T-helper 22 cell (primary cell): ENCODE measurements around the gene KANSL1.

Source experiments
- DNase-seq: peaks from one replicate; pipeline ENCODE4 v3.0.0-alpha.2; 2020; ENCODE audit warnings: low read depth

KANSL1 gene

GRCh38 chr17:46166692-46167249, 26.5 kb downstream of the KANSL1 start:
- DNase-seq: no peak

- no peak for DNase-seq
Measured at GRCh38 chr17:46163929-46164594, 29.2 kb downstream of the KANSL1 start.

- no peak for DNase-seq
Measured at GRCh38 chr17:46163316-46163715, 29.9 kb downstream of the KANSL1 start.

GRCh38 chr17:46162866-46163265, 30.4 kb downstream of the KANSL1 start:
- DNase-seq: no peak

GRCh38 chr17:46160169-46160568, 33.1 kb downstream of the KANSL1 start:
- no peak for DNase-seq

GRCh38 chr17:46159686-46160085, 33.5 kb downstream of the KANSL1 start:
- no peak for DNase-seq

GRCh38 chr17:46158323-46159296, 34.6 kb downstream of the KANSL1 start:
- DNase-seq: no peak

GRCh38 chr17:46157443-46158062, 35.7 kb downstream of the KANSL1 start:
- DNase-seq: no peak

GRCh38 chr17:46154151-46154816, 38.9 kb downstream of the KANSL1 start:
- DNase-seq: peak; percentile 4

- no peak for DNase-seq
Measured at GRCh38 chr17:46152423-46152822, 40.8 kb downstream of the KANSL1 start.

- no peak for DNase-seq
Measured at GRCh38 chr17:46151762-46152161, 41.5 kb downstream of the KANSL1 start.

- no peak for DNase-seq
Measured at GRCh38 chr17:46150216-46150963, 42.8 kb downstream of the KANSL1 start.

GRCh38 chr17:46148247-46148646, 45.0 kb downstream of the KANSL1 start:
- DNase-seq: no peak

GRCh38 chr17:46147296-46147695, 45.9 kb downstream of the KANSL1 start:
- DNase-seq: no peak

GRCh38 chr17:46144246-46144645, 49.0 kb downstream of the KANSL1 start:
- DNase-seq: no peak

- no peak for DNase-seq
Measured at GRCh38 chr17:46143827-46144236, 49.4 kb downstream of the KANSL1 start.

GRCh38 chr17:46141645-46142044, 51.6 kb downstream of the KANSL1 start:
- no peak for DNase-seq

- DNase-seq: no peak
Measured at GRCh38 chr17:46140645-46141197, 52.5 kb downstream of the KANSL1 start.

- no peak for DNase-seq
Measured at GRCh38 chr17:46139432-46140210, 53.6 kb downstream of the KANSL1 start.

GRCh38 chr17:46138473-46138872, 54.8 kb downstream of the KANSL1 start:
- no peak for DNase-seq
